ENCODE results near the gene CHN2. TPM values are rescaled to one million over a fixed set of nuclear protein-coding genes. Genes with fewer than 3 reads are reported as not detected.

Gene CHN2
- total RNA-seq, 1 donor from 2014 or later: 6.6 TPM

GRCh38 chr7:29476916-29477315 is 282.3 kb downstream of the CHN2 start:
- peaks cover 28% of the 10 kb centered on the region for H3K4me1 ChIP-seq
- H3K79me2 ChIP-seq (ENCODE audit: low read depth): no peaks in the 10 kb centered on the region
- H3F3A ChIP-seq (ENCODE audit: low read depth): peaks cover 8% of the 10 kb centered on the region
- Mint-ChIP-seq H3K4me1 (peaks cover 42% of the 10 kb centered on the region), H3K36me3 (no peaks in the 10 kb centered on the region), H3K9me3 (no peaks in the 10 kb centered on the region), H3K27ac (no peak overlapping the region), H3K27me3 (ENCODE audit: insufficient read depth, low read depth) (peaks cover 5% of the 10 kb centered on the region), H3K4me3 (no peak overlapping the region)
- H3K4me3 ChIP-seq: no peak overlapping the region
- no peak for DNase-seq (ENCODE audit: low spot score)
- no peaks in the 10 kb centered on the region for H3K36me3 ChIP-seq
- H3K4me2 ChIP-seq: no peak overlapping the region
- no peak for TF ChIP-seq CTCF (IDR thresholded peaks at IDR 0.05)
- no peak for TF ChIP-seq EZH2 (IDR thresholded peaks at IDR 0.05)
- TF ChIP-seq EZH2phosphoT487 (IDR thresholded peaks at IDR 0.05): no peak
- no peak overlapping the region for H2AFZ ChIP-seq (replicated peaks)
- H4K20me1 ChIP-seq (ENCODE audit: low read depth): no peaks in the 10 kb centered on the region
- no peak overlapping the region for H3K27ac ChIP-seq
- no peaks in the 10 kb centered on the region for H3K9me3 ChIP-seq (ENCODE audit: low read depth)
- no peaks in the 10 kb centered on the region for H3K27me3 ChIP-seq
- H3K9ac ChIP-seq: no peak overlapping the region

GRCh38 chr7:29478226-29478625 is 283.7 kb downstream of the CHN2 start:
- Histone ChIP-seq H4K20me1 (ENCODE audit: low read depth) (no peaks in the 10 kb centered on the region), H2AFZ (replicated peaks) (no peak overlapping the region), H3K4me1 (peaks cover 28% of the 10 kb centered on the region), H3K9ac (no peak overlapping the region), H3K27me3 (no peaks in the 10 kb centered on the region), H3K79me2 (ENCODE audit: low read depth) (no peaks in the 10 kb centered on the region), H3K4me3 (no peak overlapping the region), H3K4me2 (no peak overlapping the region), H3F3A (ENCODE audit: low read depth) (peaks cover 8% of the 10 kb centered on the region), H3K27ac (no peak overlapping the region), H3K9me3 (ENCODE audit: low read depth) (no peaks in the 10 kb centered on the region), H3K36me3 (no peaks in the 10 kb centered on the region)
- Mint-ChIP-seq H3K4me3 (no peak overlapping the region), H3K4me1 (peaks cover 47% of the 10 kb centered on the region), H3K27me3 (ENCODE audit: insufficient read depth, low read depth) (peaks cover 5% of the 10 kb centered on the region), H3K36me3 (no peaks in the 10 kb centered on the region), H3K27ac (no peak overlapping the region), H3K9me3 (no peaks in the 10 kb centered on the region)
- TF ChIP-seq EZH2phosphoT487 (IDR thresholded peaks at IDR 0.05): no peak
- TF ChIP-seq EZH2 (IDR thresholded peaks at IDR 0.05): no peak
- TF ChIP-seq CTCF (IDR thresholded peaks at IDR 0.05): no peak
- DNase-seq (ENCODE audit: low spot score): no peak

GRCh38 chr7:29478687-29479240 is 284.2 kb downstream of the CHN2 start:
- peaks cover 28% of the 10 kb centered on the region for H3K4me1 ChIP-seq
- no peaks in the 10 kb centered on the region for H3K36me3 Mint-ChIP-seq
- no peak overlapping the region for H3K4me2 ChIP-seq
- H3K27ac Mint-ChIP-seq: no peak overlapping the region
- TF ChIP-seq CTCF (IDR thresholded peaks at IDR 0.05): no peak
- TF ChIP-seq EZH2 (IDR thresholded peaks at IDR 0.05): no peak
- TF ChIP-seq EZH2phosphoT487 (IDR thresholded peaks at IDR 0.05): no peak
- H3F3A ChIP-seq (ENCODE audit: low read depth): peaks cover 8% of the 10 kb centered on the region
- no peaks in the 10 kb centered on the region for H3K27me3 ChIP-seq
- no peaks in the 10 kb centered on the region for H4K20me1 ChIP-seq (ENCODE audit: low read depth)
- no peak overlapping the region for H3K9ac ChIP-seq
- no peak overlapping the region for H3K27ac ChIP-seq
- H3K79me2 ChIP-seq (ENCODE audit: low read depth): no peaks in the 10 kb centered on the region
- H2AFZ ChIP-seq (replicated peaks): no peak overlapping the region
- no peaks in the 10 kb centered on the region for H3K9me3 Mint-ChIP-seq
- H3K36me3 ChIP-seq: no peaks in the 10 kb centered on the region
- DNase-seq (ENCODE audit: low spot score): no peak
- peaks cover 49% of the 10 kb centered on the region for H3K4me1 Mint-ChIP-seq
- H3K4me3 ChIP-seq: no peak overlapping the region
- no peaks in the 10 kb centered on the region for H3K9me3 ChIP-seq (ENCODE audit: low read depth)
- H3K27me3 Mint-ChIP-seq (ENCODE audit: insufficient read depth, low read depth): peaks cover 5% of the 10 kb centered on the region
- no peak overlapping the region for H3K4me3 Mint-ChIP-seq
